Kidney tubule cell (primary cell): ENCODE measurements around the gene SLC2A6.
"Not testable (repeated sequence)": the region's sequence is repeated elsewhere in the genome, so short reads cannot be mapped to it uniquely, and the experiment has no call there.

ENCODE experiments used
- DNase-seq: peaks from one replicate; pipeline ENCODE4 v3.0.0-alpha.2; 2018; ENCODE audit warnings: low spot score

The SLC2A6 gene

GRCh38 chr9:133460405-133461175 lies 18.3 kb downstream of the SLC2A6 start:
- peak; percentile 76 for DNase-seq

GRCh38 chr9:133459476-133460404 lies 19.2 kb downstream of the SLC2A6 start, which contains the start of gene CACFD1:
TSS of gene CACFD1 (plus strand) at chr9:133459978. CDS start at chr9:133460067, 89 bp downstream.
- peak; percentile 96 for DNase-seq

GRCh38 chr9:133458643-133459312 lies 20.1 kb downstream of the SLC2A6 start:
- DNase-seq = no peak

GRCh38 chr9:133457748-133458147 lies 21.2 kb downstream of the SLC2A6 start:
- no peak for DNase-seq

GRCh38 chr9:133457233-133457632 lies 21.7 kb downstream of the SLC2A6 start:
- DNase-seq = no peak

GRCh38 chr9:133456409-133456808 lies 22.5 kb downstream of the SLC2A6 start:
- no peak for DNase-seq

GRCh38 chr9:133455936-133456335 lies 23.0 kb downstream of the SLC2A6 start:
- no peak for DNase-seq

GRCh38 chr9:133454943-133455673 lies 23.8 kb downstream of the SLC2A6 start:
- no peak for DNase-seq

GRCh38 chr9:133454325-133454724 lies 24.6 kb downstream of the SLC2A6 start:
- no peak for DNase-seq

GRCh38 chr9:133453651-133454050 lies 25.2 kb downstream of the SLC2A6 start:
- no peak for DNase-seq

GRCh38 chr9:133452562-133452961 lies 26.3 kb downstream of the SLC2A6 start:
- DNase-seq = no peak

GRCh38 chr9:133451865-133452264 lies 27.0 kb downstream of the SLC2A6 start:
- DNase-seq = not testable (repeated sequence)

GRCh38 chr9:133449760-133450159 lies 29.1 kb downstream of the SLC2A6 start:
- DNase-seq = peak; percentile 73

- no peak for DNase-seq
Observed at GRCh38 chr9:133448487-133448972, 30.4 kb downstream of the SLC2A6 start.

- no peak for DNase-seq
Observed at GRCh38 chr9:133445293-133445969, 33.5 kb downstream of the SLC2A6 start.

GRCh38 chr9:133443982-133444381 lies 34.9 kb downstream of the SLC2A6 start:
- peak; percentile 25 for DNase-seq

GRCh38 chr9:133443248-133443647 lies 35.7 kb downstream of the SLC2A6 start:
- no peak for DNase-seq

GRCh38 chr9:133441571-133441970 lies 37.3 kb downstream of the SLC2A6 start:
- no peak for DNase-seq

- DNase-seq = no peak
Observed at GRCh38 chr9:133440874-133441273, 38.0 kb downstream of the SLC2A6 start.

- DNase-seq = no peak
Observed at GRCh38 chr9:133439337-133439736, 39.6 kb downstream of the SLC2A6 start.
